OCI-LY1 (cell line): ENCODE data around the gene ASCL1.

Experiments
- EZH2 ChIP-seq: fragments of 200-600 bp; sonication (generic), shearing (Covaris generic); IDR thresholded peaks from 2 replicates; pipeline ENCODE4 v1.8.0; 2017; ENCODE audit warnings: borderline replicate concordance, mixed run types, mild to moderate bottlenecking, antibody characterized with exemption, low read length, moderate library complexity, mixed read lengths
- TF ChIP-seq, protein P1 (sequence below): fragments of 200-600 bp; sonication (generic), shearing (Covaris generic); IDR thresholded peaks from 2 replicates; pipeline ENCODE4 v1.5.1; 2017; ENCODE audit warnings: mild to moderate bottlenecking, antibody characterized with exemption, low read length, moderate library complexity, mixed read lengths

- TF ChIP-seq, protein P1, sequence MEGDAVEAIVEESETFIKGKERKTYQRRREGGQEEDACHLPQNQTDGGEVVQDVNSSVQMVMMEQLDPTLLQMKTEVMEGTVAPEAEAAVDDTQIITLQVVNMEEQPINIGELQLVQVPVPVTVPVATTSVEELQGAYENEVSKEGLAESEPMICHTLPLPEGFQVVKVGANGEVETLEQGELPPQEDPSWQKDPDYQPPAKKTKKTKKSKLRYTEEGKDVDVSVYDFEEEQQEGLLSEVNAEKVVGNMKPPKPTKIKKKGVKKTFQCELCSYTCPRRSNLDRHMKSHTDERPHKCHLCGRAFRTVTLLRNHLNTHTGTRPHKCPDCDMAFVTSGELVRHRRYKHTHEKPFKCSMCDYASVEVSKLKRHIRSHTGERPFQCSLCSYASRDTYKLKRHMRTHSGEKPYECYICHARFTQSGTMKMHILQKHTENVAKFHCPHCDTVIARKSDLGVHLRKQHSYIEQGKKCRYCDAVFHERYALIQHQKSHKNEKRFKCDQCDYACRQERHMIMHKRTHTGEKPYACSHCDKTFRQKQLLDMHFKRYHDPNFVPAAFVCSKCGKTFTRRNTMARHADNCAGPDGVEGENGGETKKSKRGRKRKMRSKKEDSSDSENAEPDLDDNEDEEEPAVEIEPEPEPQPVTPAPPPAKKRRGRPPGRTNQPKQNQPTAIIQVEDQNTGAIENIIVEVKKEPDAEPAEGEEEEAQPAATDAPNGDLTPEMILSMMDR = no peak
- no peak for TF ChIP-seq EZH2
These were observed 41.0 kb upstream of the ASCL1 start for GRCh38 chr12:102916252-102917025.
